SK-N-SH treated with all-trans-retinoic acid at 6 μM for 48 hours (cell line): ENCODE results near the gene DTNBP1.

Experiments used
- ATAC-seq: fragments of 200-7000 bp; cut with Tn5 transposase; 3 replicates; pipeline ENCODE4 v1.9.1; 2020; ENCODE audit warnings: mild to moderate bottlenecking, moderate library complexity
- ARNTL ChIP-seq: fragments of 450-650 bp; formaldehyde crosslinking; IDR thresholded peaks from 2 replicates; pipeline ENCODE4 v1.5.0; 2020; ENCODE audit warnings: low read depth, mild to moderate bottlenecking, moderate library complexity, borderline replicate concordance
- BACH2 ChIP-seq: fragments of 250-450 bp; sonication (Bioruptor Pico); IDR thresholded peaks from 2 replicates; pipeline ENCODE4 v1.9.0; 2021; ENCODE audit warnings: mild to moderate bottlenecking, borderline replicate concordance
- CSDC2 ChIP-seq: fragments of 250-450 bp; sonication (Bioruptor Pico); IDR thresholded peaks from 2 replicates; pipeline ENCODE4 v1.5.0; 2020; ENCODE audit warnings: mild to moderate bottlenecking, moderate library complexity
- ESRRG ChIP-seq: fragments of 250-450 bp; sonication (Bioruptor Pico); IDR thresholded peaks from 2 replicates; pipeline ENCODE4 v1.6.1; 2021; ENCODE audit warnings: mild to moderate bottlenecking
- GLIS3 ChIP-seq: fragments of 250-450 bp; sonication (Bioruptor Pico); IDR thresholded peaks from 2 replicates; pipeline ENCODE4 v1.5.0; 2020; ENCODE audit warnings: mild to moderate bottlenecking, moderate library complexity
- ISL1 ChIP-seq: fragments of 250-450 bp; sonication (Bioruptor Pico); IDR thresholded peaks from 2 replicates; pipeline ENCODE4 v2.1.2; 2022; ENCODE audit warnings: mild to moderate bottlenecking, moderate library complexity
- OSR1 ChIP-seq: fragments of 250-450 bp; sonication (Bioruptor Pico); IDR thresholded peaks from 2 replicates; pipeline ENCODE4 v1.8.0; 2022; ENCODE audit warnings: moderate library complexity, mild to moderate bottlenecking, inconsistent platforms
- PPARA ChIP-seq: fragments of 250-450 bp; sonication (Bioruptor Pico); IDR thresholded peaks from 2 replicates; pipeline ENCODE4 v1.5.0; 2020; ENCODE audit warnings: mild to moderate bottlenecking, borderline replicate concordance
- RARB ChIP-seq: fragments of 250-450 bp; sonication (Bioruptor Pico); IDR thresholded peaks from 2 replicates; pipeline ENCODE4 v1.8.0; 2021; ENCODE audit warnings: mild to moderate bottlenecking, moderate library complexity
- TCF4 ChIP-seq: fragments of 250-450 bp; sonication (Bioruptor Pico); IDR thresholded peaks from 2 replicates; pipeline ENCODE4 v1.8.0; 2021; ENCODE audit warnings: mild to moderate bottlenecking, moderate library complexity, borderline replicate concordance
- TOX ChIP-seq: fragments of 250-450 bp; sonication (Bioruptor Pico); IDR thresholded peaks from 2 replicates; pipeline ENCODE4 v1.8.0; 2021; ENCODE audit warnings: mild to moderate bottlenecking, moderate library complexity, borderline replicate concordance
- ZC3H10 ChIP-seq: fragments of 250-450 bp; sonication (Bioruptor Pico); IDR thresholded peaks from 2 replicates; pipeline ENCODE4 v1.5.1; 2021; ENCODE audit warnings: mild to moderate bottlenecking, moderate library complexity
- ZFP3 ChIP-seq: fragments of 250-450 bp; sonication (Bioruptor Pico); IDR thresholded peaks from 2 replicates; pipeline ENCODE4 v1.5.0; 2020; ENCODE audit warnings: mild to moderate bottlenecking, moderate library complexity
- ZFP30 ChIP-seq: fragments of 450-650 bp; formaldehyde crosslinking; IDR thresholded peaks from 2 replicates; pipeline ENCODE4 v1.5.0; 2022; ENCODE audit warnings: mild to moderate bottlenecking, moderate library complexity
- ZNF565 ChIP-seq: fragments of 450-650 bp; formaldehyde crosslinking; conservative IDR thresholded peaks from 2 replicates; pipeline ENCODE4 v1.5.0; 2020; ENCODE audit warnings: low read depth, mild to moderate bottlenecking, moderate library complexity
- ZNF70 ChIP-seq: fragments of 450-650 bp; formaldehyde crosslinking; IDR thresholded peaks from 2 replicates; pipeline ENCODE4 v1.5.0; 2020; ENCODE audit warnings: mild to moderate bottlenecking, moderate library complexity
- ZNF8 ChIP-seq: fragments of 450-650 bp; formaldehyde crosslinking; IDR thresholded peaks from 2 replicates; pipeline ENCODE4 v1.5.0; 2020; ENCODE audit warnings: mild to moderate bottlenecking, moderate library complexity
- TF ChIP-seq, protein P1 (sequence below): fragments of 250-450 bp; sonication (Bioruptor Pico); IDR thresholded peaks from 2 replicates; pipeline ENCODE4 v1.8.0; 2020; ENCODE audit warnings: mild to moderate bottlenecking, moderate library complexity, borderline replicate concordance
- TF ChIP-seq, protein P2 (sequence below): fragments of 250-450 bp; sonication (Bioruptor Pico); IDR thresholded peaks from 2 replicates; pipeline ENCODE4 v1.5.1; 2021; ENCODE audit warnings: mild to moderate bottlenecking, moderate library complexity
- TF ChIP-seq, protein P3 (sequence below): fragments of 250-450 bp; sonication (Bioruptor Pico); IDR thresholded peaks from 2 replicates; pipeline ENCODE4 v1.8.0; 2021; ENCODE audit warnings: low read depth, mild to moderate bottlenecking, moderate library complexity, borderline replicate concordance
- TF ChIP-seq, protein P4 (sequence below): fragments of 250-450 bp; sonication (Bioruptor Pico); IDR thresholded peaks from 2 replicates; pipeline ENCODE4 v1.5.0; 2020; ENCODE audit warnings: mild to moderate bottlenecking, moderate library complexity
- TF ChIP-seq, protein P5 (sequence below): fragments of 250-450 bp; sonication (Bioruptor Pico); IDR thresholded peaks from 2 replicates; pipeline ENCODE4 v1.5.1; 2020; ENCODE audit warnings: low read depth, mild to moderate bottlenecking, moderate library complexity

Gene DTNBP1

DNA sequence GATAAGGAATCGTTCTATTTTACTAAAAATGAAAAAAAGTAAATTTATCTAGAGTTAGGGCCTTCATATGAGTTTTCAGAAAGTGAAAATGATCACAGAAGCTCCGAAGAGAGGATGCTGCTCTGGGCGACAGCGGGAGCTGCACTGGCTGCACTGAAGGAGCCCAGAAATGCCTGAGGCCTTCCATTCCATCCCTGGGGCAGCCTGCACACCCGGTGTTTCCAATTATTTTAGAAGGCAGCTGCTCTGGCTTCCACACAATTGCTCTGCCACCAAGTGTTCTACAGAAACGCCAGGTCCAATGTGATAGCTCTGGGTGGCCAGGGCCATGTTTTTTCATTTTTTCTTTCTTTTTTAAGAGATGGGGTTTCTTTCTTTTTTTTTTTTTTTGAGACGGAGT is 3.6 kb downstream of the DTNBP1 start (continued):
- TF ChIP-seq ZNF8 (no peak), ESRRG (CRISPR knock-in tag) (no peak), CSDC2 (no peak)
- TF ChIP-seq, all 23 proteins: peak for 0

DNA sequence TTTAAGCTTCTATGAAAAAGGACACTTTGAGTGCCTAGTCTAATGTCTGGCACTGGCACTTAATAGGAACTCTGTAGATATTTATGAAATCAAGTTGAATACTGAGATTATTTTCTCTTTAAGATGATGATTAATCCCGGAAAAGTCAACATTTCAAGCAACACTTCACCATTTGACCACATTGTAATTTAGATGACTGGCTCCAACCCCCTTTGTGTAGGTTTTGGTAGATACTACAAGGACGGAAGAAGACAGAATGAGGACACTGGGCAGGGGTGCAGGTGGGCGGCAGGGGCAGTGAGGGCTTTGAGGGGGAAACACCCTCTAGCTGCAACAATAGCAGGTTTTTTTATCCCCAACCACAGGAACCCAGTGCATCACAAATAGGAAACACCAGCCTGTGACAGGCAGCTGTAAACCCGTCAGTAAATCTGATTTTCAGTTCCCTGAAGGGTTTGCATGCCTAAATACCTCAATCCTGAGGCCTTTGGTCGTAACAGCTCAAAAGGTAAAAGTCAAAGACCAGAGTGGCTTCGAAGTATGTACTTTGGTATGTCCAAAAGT is 4.6 kb downstream of the DTNBP1 start:
- TF ChIP-seq, protein P1, sequence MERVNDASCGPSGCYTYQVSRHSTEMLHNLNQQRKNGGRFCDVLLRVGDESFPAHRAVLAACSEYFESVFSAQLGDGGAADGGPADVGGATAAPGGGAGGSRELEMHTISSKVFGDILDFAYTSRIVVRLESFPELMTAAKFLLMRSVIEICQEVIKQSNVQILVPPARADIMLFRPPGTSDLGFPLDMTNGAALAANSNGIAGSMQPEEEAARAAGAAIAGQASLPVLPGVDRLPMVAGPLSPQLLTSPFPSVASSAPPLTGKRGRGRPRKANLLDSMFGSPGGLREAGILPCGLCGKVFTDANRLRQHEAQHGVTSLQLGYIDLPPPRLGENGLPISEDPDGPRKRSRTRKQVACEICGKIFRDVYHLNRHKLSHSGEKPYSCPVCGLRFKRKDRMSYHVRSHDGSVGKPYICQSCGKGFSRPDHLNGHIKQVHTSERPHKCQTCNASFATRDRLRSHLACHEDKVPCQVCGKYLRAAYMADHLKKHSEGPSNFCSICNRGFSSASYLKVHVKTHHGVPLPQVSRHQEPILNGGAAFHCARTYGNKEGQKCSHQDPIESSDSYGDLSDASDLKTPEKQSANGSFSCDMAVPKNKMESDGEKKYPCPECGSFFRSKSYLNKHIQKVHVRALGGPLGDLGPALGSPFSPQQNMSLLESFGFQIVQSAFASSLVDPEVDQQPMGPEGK: no peak
- no peak for TF ChIP-seq RARB (CRISPR knock-in tag)
- TF ChIP-seq, protein P2, sequence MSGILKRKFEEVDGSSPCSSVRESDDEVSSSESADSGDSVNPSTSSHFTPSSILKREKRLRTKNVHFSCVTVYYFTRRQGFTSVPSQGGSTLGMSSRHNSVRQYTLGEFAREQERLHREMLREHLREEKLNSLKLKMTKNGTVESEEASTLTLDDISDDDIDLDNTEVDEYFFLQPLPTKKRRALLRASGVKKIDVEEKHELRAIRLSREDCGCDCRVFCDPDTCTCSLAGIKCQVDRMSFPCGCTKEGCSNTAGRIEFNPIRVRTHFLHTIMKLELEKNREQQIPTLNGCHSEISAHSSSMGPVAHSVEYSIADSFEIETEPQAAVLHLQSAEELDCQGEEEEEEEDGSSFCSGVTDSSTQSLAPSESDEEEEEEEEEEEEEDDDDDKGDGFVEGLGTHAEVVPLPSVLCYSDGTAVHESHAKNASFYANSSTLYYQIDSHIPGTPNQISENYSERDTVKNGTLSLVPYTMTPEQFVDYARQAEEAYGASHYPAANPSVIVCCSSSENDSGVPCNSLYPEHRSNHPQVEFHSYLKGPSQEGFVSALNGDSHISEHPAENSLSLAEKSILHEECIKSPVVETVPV: no peak
- TF ChIP-seq ESRRG (CRISPR knock-in tag): no peak
- TF ChIP-seq CSDC2: no peak
- no peak for TF ChIP-seq BACH2
- TF ChIP-seq OSR1 (CRISPR knock-in tag): no peak
- TF ChIP-seq, protein P3, sequence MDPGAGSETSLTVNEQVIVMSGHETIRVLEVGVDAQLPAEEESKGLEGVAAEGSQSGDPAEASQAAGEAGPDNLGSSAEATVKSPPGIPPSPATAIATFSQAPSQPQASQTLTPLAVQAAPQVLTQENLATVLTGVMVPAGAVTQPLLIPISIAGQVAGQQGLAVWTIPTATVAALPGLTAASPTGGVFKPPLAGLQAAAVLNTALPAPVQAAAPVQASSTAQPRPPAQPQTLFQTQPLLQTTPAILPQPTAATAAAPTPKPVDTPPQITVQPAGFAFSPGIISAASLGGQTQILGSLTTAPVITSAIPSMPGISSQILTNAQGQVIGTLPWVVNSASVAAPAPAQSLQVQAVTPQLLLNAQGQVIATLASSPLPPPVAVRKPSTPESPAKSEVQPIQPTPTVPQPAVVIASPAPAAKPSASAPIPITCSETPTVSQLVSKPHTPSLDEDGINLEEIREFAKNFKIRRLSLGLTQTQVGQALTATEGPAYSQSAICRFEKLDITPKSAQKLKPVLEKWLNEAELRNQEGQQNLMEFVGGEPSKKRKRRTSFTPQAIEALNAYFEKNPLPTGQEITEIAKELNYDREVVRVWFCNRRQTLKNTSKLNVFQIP: no peak
- TF ChIP-seq, protein P4, sequence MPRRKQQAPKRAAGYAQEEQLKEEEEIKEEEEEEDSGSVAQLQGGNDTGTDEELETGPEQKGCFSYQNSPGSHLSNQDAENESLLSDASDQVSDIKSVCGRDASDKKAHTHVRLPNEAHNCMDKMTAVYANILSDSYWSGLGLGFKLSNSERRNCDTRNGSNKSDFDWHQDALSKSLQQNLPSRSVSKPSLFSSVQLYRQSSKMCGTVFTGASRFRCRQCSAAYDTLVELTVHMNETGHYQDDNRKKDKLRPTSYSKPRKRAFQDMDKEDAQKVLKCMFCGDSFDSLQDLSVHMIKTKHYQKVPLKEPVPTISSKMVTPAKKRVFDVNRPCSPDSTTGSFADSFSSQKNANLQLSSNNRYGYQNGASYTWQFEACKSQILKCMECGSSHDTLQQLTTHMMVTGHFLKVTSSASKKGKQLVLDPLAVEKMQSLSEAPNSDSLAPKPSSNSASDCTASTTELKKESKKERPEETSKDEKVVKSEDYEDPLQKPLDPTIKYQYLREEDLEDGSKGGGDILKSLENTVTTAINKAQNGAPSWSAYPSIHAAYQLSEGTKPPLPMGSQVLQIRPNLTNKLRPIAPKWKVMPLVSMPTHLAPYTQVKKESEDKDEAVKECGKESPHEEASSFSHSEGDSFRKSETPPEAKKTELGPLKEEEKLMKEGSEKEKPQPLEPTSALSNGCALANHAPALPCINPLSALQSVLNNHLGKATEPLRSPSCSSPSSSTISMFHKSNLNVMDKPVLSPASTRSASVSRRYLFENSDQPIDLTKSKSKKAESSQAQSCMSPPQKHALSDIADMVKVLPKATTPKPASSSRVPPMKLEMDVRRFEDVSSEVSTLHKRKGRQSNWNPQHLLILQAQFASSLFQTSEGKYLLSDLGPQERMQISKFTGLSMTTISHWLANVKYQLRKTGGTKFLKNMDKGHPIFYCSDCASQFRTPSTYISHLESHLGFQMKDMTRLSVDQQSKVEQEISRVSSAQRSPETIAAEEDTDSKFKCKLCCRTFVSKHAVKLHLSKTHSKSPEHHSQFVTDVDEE: no peak
- no peak for TF ChIP-seq ISL1 (CRISPR knock-in tag)
- no peak for TF ChIP-seq PPARA (CRISPR knock-in tag)
- no peak for TF ChIP-seq ARNTL
- TF ChIP-seq, protein P5, sequence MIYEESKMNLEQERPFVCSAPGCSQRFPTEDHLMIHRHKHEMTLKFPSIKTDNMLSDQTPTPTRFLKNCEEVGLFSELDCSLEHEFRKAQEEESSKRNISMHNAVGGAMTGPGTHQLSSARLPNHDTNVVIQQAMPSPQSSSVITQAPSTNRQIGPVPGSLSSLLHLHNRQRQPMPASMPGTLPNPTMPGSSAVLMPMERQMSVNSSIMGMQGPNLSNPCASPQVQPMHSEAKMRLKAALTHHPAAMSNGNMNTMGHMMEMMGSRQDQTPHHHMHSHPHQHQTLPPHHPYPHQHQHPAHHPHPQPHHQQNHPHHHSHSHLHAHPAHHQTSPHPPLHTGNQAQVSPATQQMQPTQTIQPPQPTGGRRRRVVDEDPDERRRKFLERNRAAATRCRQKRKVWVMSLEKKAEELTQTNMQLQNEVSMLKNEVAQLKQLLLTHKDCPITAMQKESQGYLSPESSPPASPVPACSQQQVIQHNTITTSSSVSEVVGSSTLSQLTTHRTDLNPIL: no peak
- no peak for TF ChIP-seq ZNF70 (CRISPR knock-in tag)
- no peak for TF ChIP-seq TOX
- no peak for TF ChIP-seq ZNF8
- TF ChIP-seq GLIS3 (CRISPR knock-in tag): no peak
- TF ChIP-seq TCF4 (CRISPR knock-in tag): no peak
- ATAC-seq: no peak

DNA sequence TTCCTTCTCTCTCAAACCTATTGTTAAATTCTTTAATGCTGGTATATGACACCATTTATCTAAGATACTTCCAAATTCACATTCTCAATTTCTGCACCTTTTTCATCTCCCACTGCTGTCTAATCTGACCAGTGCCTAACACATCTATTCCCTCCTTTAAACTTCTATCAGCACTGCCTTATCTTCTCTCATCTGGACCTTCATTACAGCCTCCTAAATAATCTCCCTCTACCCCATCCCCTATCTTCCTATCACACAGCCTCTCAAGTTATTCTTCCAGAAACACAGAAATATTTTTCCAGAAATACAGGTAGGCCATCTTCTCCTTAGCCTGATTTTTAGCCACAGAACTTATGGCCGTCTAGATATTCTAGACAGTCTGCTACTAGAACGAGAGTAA is 5.5 kb downstream of the DTNBP1 start:
- no peak for ATAC-seq

DNA sequence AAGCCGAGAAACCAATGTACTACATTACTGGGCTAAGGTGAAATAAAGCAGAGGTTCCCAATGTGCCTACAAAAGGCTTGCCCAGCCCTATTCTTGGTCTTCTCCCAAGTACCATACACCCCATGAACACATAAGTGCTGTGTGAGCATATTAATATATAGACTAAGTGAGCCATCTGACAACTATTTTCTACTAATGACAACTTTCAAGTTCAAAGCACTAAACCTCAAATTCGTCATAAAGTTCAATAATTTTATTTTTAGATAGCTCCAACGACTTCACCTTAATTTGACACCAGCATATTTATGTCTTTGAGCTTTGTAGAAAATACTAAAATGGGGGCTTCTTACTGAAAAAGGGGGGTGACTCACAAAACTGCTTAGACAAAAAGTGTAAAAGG is 6.7 kb downstream of the DTNBP1 start:
- no peak for ATAC-seq
- TF ChIP-seq PPARA (CRISPR knock-in tag) (no peak), OSR1 (CRISPR knock-in tag) (no peak), ZFP30 (CRISPR knock-in tag) (no peak), ISL1 (CRISPR knock-in tag) (no peak), TOX (no peak), CSDC2 (no peak), ZC3H10 (CRISPR knock-in tag) (no peak), ESRRG (CRISPR knock-in tag) (no peak), ZFP3 (CRISPR knock-in tag) (no peak)
- TF ChIP-seq, protein P3: no peak
- TF ChIP-seq, protein P1: no peak

More for the DNA sequence above, 5.5 kb downstream of the DTNBP1 start:
- no peak for TF ChIP-seq ZNF70 (CRISPR knock-in tag)
- no peak for TF ChIP-seq ESRRG (CRISPR knock-in tag)
- no peak for TF ChIP-seq TOX
- no peak for TF ChIP-seq ZNF565
- TF ChIP-seq OSR1 (CRISPR knock-in tag): no peak
- TF ChIP-seq, all 23 proteins: peak for 0
